IgD-negative memory B cell (primary cell): ENCODE measurements around the gene FOXK1. TPM values are rescaled to one million over a fixed set of nuclear protein-coding genes. Genes with fewer than 3 reads are reported as not detected.
"Not testable (repeated sequence)": the region's sequence is repeated elsewhere in the genome, so short reads cannot be mapped to it uniquely, and the experiment has no call there.

Experiments used
- H3K27ac Mint-ChIP-seq, 3 donors: one replicate each; pipeline ENCODE4 v1.8.0; 2020 to 2022; ENCODE audit warnings: mild to moderate bottlenecking in 3 of 3, mixed read lengths in 3 of 3, moderate library complexity in 1 of 3
- H3K27me3 Mint-ChIP-seq: one replicate; pipeline ENCODE4 v1.8.0; 2021; ENCODE audit warnings: mixed read lengths
- H3K36me3 Mint-ChIP-seq: one replicate; pipeline ENCODE4 v1.8.0; 2020; ENCODE audit warnings: mild to moderate bottlenecking, mixed read lengths
- H3K4me1 Mint-ChIP-seq, 3 donors: one replicate each; pipeline ENCODE4 v1.8.0; 2020 to 2022; ENCODE audit warnings: mixed read lengths in 3 of 3, mild to moderate bottlenecking in 1 of 3
- H3K4me3 Mint-ChIP-seq, 4 donors: one replicate each; pipeline ENCODE4 v1.8.0; 2020 to 2022; ENCODE audit warnings: mild to moderate bottlenecking in 4 of 4, mixed read lengths in 4 of 4, moderate library complexity in 3 of 4
- H3K9me3 Mint-ChIP-seq, 3 donors: one replicate each; pipeline ENCODE4 v1.8.0; 2020 to 2021; ENCODE audit warnings: mixed read lengths in 3 of 3, mild to moderate bottlenecking in 1 of 3
- polyA plus RNA-seq: library from polyadenylated mRNA; unstranded; fragments of 300-500 nt; fragmentation: Illumina TruSeq; gene quantifications from one replicate; pipeline ENCODE4 v1.2.3, GENCODE V29; 2021

FOXK1 gene
- polyA plus RNA-seq, 1 donor from 2014 or later: 2.3 TPM

- Mint-ChIP-seq H3K4me3 (no peak overlapping the region), H3K36me3 (no peaks in the 10 kb centered on the region), H3K27ac (no peak overlapping the region), H3K9me3 (no peaks in the 10 kb centered on the region), H3K4me1 (peaks cover 0 to 5% (median 0%) of the 10 kb centered on the region in 3 donors), H3K27me3 (peaks cover 1% of the 10 kb centered on the region)
Measured at GRCh38 chr7:4799508-4800268, 117.6 kb downstream of the FOXK1 start.

- peaks cover 0 to 5% (median 0%) of the 10 kb centered on the region in 3 donors for H3K4me1 Mint-ChIP-seq
- no peak overlapping the region for H3K4me3 Mint-ChIP-seq
- H3K27ac Mint-ChIP-seq: no peak overlapping the region
- peaks cover 1% of the 10 kb centered on the region for H3K27me3 Mint-ChIP-seq
- H3K36me3 Mint-ChIP-seq: no peaks in the 10 kb centered on the region
- H3K9me3 Mint-ChIP-seq: no peaks in the 10 kb centered on the region
Measured at GRCh38 chr7:4800487-4800886, 118.4 kb downstream of the FOXK1 start.

- H3K9me3 Mint-ChIP-seq: no peaks in the 10 kb centered on the region
- H3K36me3 Mint-ChIP-seq: no peaks in the 10 kb centered on the region
- peaks cover 0 to 5% (median 0%) of the 10 kb centered on the region in 3 donors for H3K4me1 Mint-ChIP-seq
- peak overlapping the region in 1 of 4 donors; percentile 39 for H3K4me3 Mint-ChIP-seq
- H3K27ac Mint-ChIP-seq: peak overlapping the region in 1 of 3 donors; percentile 73
- H3K27me3 Mint-ChIP-seq: peaks cover 1% of the 10 kb centered on the region
Measured at GRCh38 chr7:4800926-4801838, 119.1 kb downstream of the FOXK1 start.

GRCh38 chr7:4801839-4802231, 119.7 kb downstream of the FOXK1 start:
- no peaks in the 10 kb centered on the region for H3K36me3 Mint-ChIP-seq
- peaks cover 6% of the 10 kb centered on the region for H3K27me3 Mint-ChIP-seq
- H3K4me1 Mint-ChIP-seq: peaks cover 0 to 5% (median 0%) of the 10 kb centered on the region in 3 donors
- H3K27ac Mint-ChIP-seq: no peak overlapping the region
- no peak overlapping the region for H3K4me3 Mint-ChIP-seq
- no peaks in the 10 kb centered on the region for H3K9me3 Mint-ChIP-seq

- H3K36me3 Mint-ChIP-seq, H3K4me1 Mint-ChIP-seq, H3K27me3 Mint-ChIP-seq, H3K4me3 Mint-ChIP-seq, H3K9me3 Mint-ChIP-seq, H3K27ac Mint-ChIP-seq: not testable (repeated sequence)
Measured at GRCh38 chr7:4802577-4802976, 120.5 kb downstream of the FOXK1 start.

GRCh38 chr7:4803397-4804241, 121.5 kb downstream of the FOXK1 start:
- Mint-ChIP-seq H3K36me3 (no peaks in the 10 kb centered on the region), H3K4me1 (peaks cover 0 to 5% (median 0%) of the 10 kb centered on the region in 3 donors), H3K4me3 (no peak overlapping the region), H3K27ac (no peak overlapping the region), H3K27me3 (peaks cover 7% of the 10 kb centered on the region), H3K9me3 (no peaks in the 10 kb centered on the region)

- peaks cover 0 to 5% (median 4%) of the 10 kb centered on the region in 3 donors for H3K4me1 Mint-ChIP-seq
- H3K36me3 Mint-ChIP-seq: no peaks in the 10 kb centered on the region
- H3K9me3 Mint-ChIP-seq: no peaks in the 10 kb centered on the region
- no peak overlapping the region for H3K4me3 Mint-ChIP-seq
- H3K27me3 Mint-ChIP-seq: peaks cover 16% of the 10 kb centered on the region
- H3K27ac Mint-ChIP-seq: no peak overlapping the region
Measured at GRCh38 chr7:4805110-4805983, 123.3 kb downstream of the FOXK1 start.

GRCh38 chr7:4805984-4806300, 123.8 kb downstream of the FOXK1 start:
- Mint-ChIP-seq H3K9me3 (no peaks in the 10 kb centered on the region), H3K36me3 (no peaks in the 10 kb centered on the region), H3K4me3 (no peak overlapping the region), H3K27me3 (peaks cover 22% of the 10 kb centered on the region), H3K4me1 (peaks cover 0 to 7% (median 4%) of the 10 kb centered on the region in 3 donors), H3K27ac (no peak overlapping the region)

- Mint-ChIP-seq H3K4me3 (no peak overlapping the region), H3K9me3 (no peaks in the 10 kb centered on the region), H3K27ac (no peak overlapping the region), H3K4me1 (peaks cover 0 to 7% (median 4%) of the 10 kb centered on the region in 3 donors), H3K27me3 (peaks cover 25% of the 10 kb centered on the region), H3K36me3 (no peaks in the 10 kb centered on the region)
Measured at GRCh38 chr7:4806983-4807597, 125.0 kb downstream of the FOXK1 start.

GRCh38 chr7:4807598-4808016, 125.5 kb downstream of the FOXK1 start:
- Mint-ChIP-seq H3K27ac (no peak overlapping the region), H3K9me3 (peaks cover 0 to under 1% (median under 1%) of the 10 kb centered on the region in 3 donors), H3K4me1 (peaks cover 0 to 7% (median 4%) of the 10 kb centered on the region in 3 donors), H3K36me3 (peaks cover under 1% of the 10 kb centered on the region), H3K4me3 (no peak overlapping the region), H3K27me3 (peaks cover 26% of the 10 kb centered on the region)

- H3K9me3 Mint-ChIP-seq: peaks cover 0 to 4% (median 2%) of the 10 kb centered on the region in 3 donors
- peaks cover 1% of the 10 kb centered on the region for H3K36me3 Mint-ChIP-seq
- H3K27me3 Mint-ChIP-seq: peaks cover 30% of the 10 kb centered on the region
- H3K27ac Mint-ChIP-seq: no peak overlapping the region
- H3K4me1 Mint-ChIP-seq: peaks cover 0 to 7% (median 5%) of the 10 kb centered on the region in 3 donors
- no peak overlapping the region for H3K4me3 Mint-ChIP-seq
Measured at GRCh38 chr7:4808026-4808425, 125.9 kb downstream of the FOXK1 start.

GRCh38 chr7:4808565-4808964, 126.5 kb downstream of the FOXK1 start:
- Mint-ChIP-seq H3K36me3 (peaks cover 1% of the 10 kb centered on the region), H3K4me3 (peak overlapping the region in 1 of 4 donors; percentile 9), H3K27me3 (peaks cover 35% of the 10 kb centered on the region), H3K27ac (no peak overlapping the region), H3K4me1 (peaks cover 0 to 7% (median 5%) of the 10 kb centered on the region in 3 donors), H3K9me3 (peaks cover 0 to 6% (median 2%) of the 10 kb centered on the region in 3 donors)

- peaks cover 3% of the 10 kb centered on the region for H3K36me3 Mint-ChIP-seq
- peak overlapping the region in 3 of 4 donors; percentile 63 to 90 (median 87) for H3K4me3 Mint-ChIP-seq
- peaks cover 37% of the 10 kb centered on the region for H3K27me3 Mint-ChIP-seq
- H3K9me3 Mint-ChIP-seq: peaks cover under 1 to 6% (median 2%) of the 10 kb centered on the region in 3 donors
- H3K4me1 Mint-ChIP-seq: peaks cover 0 to 7% (median 5%) of the 10 kb centered on the region in 3 donors
- no peak overlapping the region for H3K27ac Mint-ChIP-seq
Measured at GRCh38 chr7:4809091-4809591, 127.0 kb downstream of the FOXK1 start.
